K562 (cell line): ENCODE data around the gene HES5.

Experiments
- BDP1 ChIP-seq: IDR thresholded peaks from 3 replicates; pipeline ENCODE4 v1.6.1; 2011; ENCODE audit not compliant: insufficient read length, insufficient read depth
- ELF1 ChIP-seq: fragments of 200-800 bp; sonication (Bioruptor generic); IDR thresholded peaks from 2 replicates; pipeline ENCODE4 v1.6.1; 2016; ENCODE audit warnings: missing genetic modification characterization, missing compliant biosample characterization
- EP300 ChIP-seq: IDR thresholded peaks from 2 replicates; pipeline ENCODE4 v1.6.1; 2012; ENCODE audit warnings: low read length, improper control_type of control experiment
- GABPB1 ChIP-seq: sonication (generic); formaldehyde crosslinking; IDR thresholded peaks from 2 replicates; pipeline ENCODE4 v1.8.0; 2022; ENCODE audit warnings: mild to moderate bottlenecking, missing genetic modification reagents
- PHF20 ChIP-seq: fragments of 450-650 bp; IDR thresholded peaks from 2 replicates; pipeline ENCODE4 v1.6.1; 2018; ENCODE audit not compliant: partially characterized antibody
- TFAM ChIP-seq: fragments of 250-450 bp; sonication (Bioruptor Pico); conservative IDR thresholded peaks from 2 replicates; pipeline ENCODE4 v1.5.0; 2021; ENCODE audit warnings: mild to moderate bottlenecking, moderate library complexity
- ZZZ3 ChIP-seq: fragments of 450-650 bp; IDR thresholded peaks from 2 replicates; pipeline ENCODE4 v1.6.1; 2016; ENCODE audit warnings: antibody characterized with exemption, mild to moderate bottlenecking, moderate library complexity

DNA sequence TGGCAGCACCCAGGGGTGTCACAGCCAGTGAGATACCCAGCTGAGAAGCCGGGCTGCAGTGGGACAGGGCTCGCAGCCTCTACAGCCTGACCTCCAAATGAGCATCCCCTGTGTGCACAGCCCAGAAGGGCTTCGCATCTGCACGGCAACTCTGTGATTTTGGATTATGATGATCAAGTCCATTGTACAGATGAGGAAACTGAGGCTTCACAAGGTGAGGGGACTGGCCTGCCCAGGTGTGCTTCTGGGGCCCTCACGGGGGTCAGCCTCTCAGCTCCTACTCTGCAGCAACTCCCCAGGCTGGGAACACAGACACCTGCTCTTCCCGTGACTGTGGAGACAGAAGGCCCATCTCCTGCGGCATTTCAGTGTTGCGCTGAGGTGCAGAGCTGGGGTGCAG, 8.8 kb upstream of the HES5 start:
- TF ChIP-seq PHF20 (no peak), ZZZ3 (no peak), EP300 (no peak), TFAM (CRISPR knock-in tag) (no peak), GABPB1 (CRISPR knock-in tag) (no peak), ELF1 (tag) (no peak), BDP1 (no peak)
